ENCODE data around the gene LRRC37A3.
"Not testable (repeated sequence)": the region's sequence is repeated elsewhere in the genome, so short reads cannot be mapped to it uniquely, and the experiment has no call there.

DNA sequence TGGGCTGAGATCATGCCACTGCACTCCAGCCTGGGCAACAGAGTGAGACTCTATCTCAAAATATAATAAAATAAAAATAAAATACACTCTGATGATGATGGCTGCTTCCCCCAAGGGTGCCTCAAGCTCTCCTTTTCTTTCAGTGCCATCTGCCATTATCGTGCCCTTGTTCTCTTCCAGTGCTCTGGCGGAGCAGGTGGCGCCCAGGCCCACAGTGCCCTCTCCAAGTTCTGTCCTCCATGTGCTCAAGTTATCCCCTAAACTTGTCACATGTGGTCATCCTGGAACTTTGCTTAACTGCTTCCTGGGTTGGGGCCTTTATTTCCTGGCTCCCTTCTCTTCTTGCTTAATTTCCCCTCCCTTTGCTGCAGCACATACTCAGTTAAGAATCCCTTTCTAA, 76.4 kb downstream of the LRRC37A3 start:
- not testable (repeated sequence) for TF ChIP-seq BATF2 (CRISPR knock-in tag; IDR thresholded peaks at IDR 0.05); ZNF329 (CRISPR knock-in tag; IDR thresholded peaks at IDR 0.05; ENCODE audit: low read depth); ZNF251 (CRISPR knock-in tag; IDR thresholded peaks at IDR 0.05); ZNF431 (CRISPR knock-in tag; IDR thresholded peaks at IDR 0.05; ENCODE audit: borderline replicate concordance, low read depth)
- TF ChIP-seq, protein P1, sequence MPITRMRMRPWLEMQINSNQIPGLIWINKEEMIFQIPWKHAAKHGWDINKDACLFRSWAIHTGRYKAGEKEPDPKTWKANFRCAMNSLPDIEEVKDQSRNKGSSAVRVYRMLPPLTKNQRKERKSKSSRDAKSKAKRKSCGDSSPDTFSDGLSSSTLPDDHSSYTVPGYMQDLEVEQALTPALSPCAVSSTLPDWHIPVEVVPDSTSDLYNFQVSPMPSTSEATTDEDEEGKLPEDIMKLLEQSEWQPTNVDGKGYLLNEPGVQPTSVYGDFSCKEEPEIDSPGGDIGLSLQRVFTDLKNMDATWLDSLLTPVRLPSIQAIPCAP (CRISPR knock-in tag; IDR thresholded peaks at IDR 0.05; ENCODE audit: low read depth), result not testable (repeated sequence)

Measured in HepG2 (cell line).